GM12875 (cell line): ENCODE measurements around the gene KIF26B.

Source experiments
- H3K4me3 ChIP-seq: one replicate; pipeline ENCODE4 v1.5.1; 2011; ENCODE audit warnings: low read depth, low read length, control low read depth
- TF ChIP-seq, protein P1 (sequence below): IDR thresholded peaks from 2 replicates; pipeline ENCODE4 v1.5.1; 2011; ENCODE audit warnings: low read depth, mild to moderate bottlenecking, control low read depth, inconsistent platforms, low read length, moderate library complexity, borderline replicate concordance; ENCODE audit not compliant: insufficient read depth

KIF26B gene

GRCh38 chr1:245365095-245366020, 210.6 kb downstream of the KIF26B start:
- TF ChIP-seq, protein P1, sequence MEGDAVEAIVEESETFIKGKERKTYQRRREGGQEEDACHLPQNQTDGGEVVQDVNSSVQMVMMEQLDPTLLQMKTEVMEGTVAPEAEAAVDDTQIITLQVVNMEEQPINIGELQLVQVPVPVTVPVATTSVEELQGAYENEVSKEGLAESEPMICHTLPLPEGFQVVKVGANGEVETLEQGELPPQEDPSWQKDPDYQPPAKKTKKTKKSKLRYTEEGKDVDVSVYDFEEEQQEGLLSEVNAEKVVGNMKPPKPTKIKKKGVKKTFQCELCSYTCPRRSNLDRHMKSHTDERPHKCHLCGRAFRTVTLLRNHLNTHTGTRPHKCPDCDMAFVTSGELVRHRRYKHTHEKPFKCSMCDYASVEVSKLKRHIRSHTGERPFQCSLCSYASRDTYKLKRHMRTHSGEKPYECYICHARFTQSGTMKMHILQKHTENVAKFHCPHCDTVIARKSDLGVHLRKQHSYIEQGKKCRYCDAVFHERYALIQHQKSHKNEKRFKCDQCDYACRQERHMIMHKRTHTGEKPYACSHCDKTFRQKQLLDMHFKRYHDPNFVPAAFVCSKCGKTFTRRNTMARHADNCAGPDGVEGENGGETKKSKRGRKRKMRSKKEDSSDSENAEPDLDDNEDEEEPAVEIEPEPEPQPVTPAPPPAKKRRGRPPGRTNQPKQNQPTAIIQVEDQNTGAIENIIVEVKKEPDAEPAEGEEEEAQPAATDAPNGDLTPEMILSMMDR, result no peak

DNA sequence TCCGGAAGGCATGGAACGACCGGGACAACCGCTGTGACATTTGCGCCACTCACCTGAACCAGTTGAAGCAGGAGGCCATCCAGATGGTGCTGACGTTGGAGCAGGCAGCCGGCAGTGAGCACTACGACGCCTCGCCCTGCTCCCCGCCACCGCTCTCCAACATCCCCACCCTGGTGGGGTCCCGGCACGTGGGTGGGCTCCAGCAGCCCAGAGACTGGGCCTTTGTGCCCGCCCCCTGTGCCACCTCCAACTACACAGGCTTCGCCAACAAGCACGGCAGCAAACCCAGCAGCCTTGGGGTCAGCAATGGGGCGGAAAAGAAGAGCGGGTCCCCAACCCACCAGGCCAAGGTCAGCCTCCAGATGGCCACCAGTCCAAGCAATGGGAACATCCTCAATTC, 212.1 kb downstream of the KIF26B start:
- TF ChIP-seq, protein P1, result no peak
- no peak overlapping the region for H3K4me3 ChIP-seq

More at GRCh38 chr1:245365095-245366020, 210.6 kb downstream of the KIF26B start:
- no peak overlapping the region for H3K4me3 ChIP-seq

DNA sequence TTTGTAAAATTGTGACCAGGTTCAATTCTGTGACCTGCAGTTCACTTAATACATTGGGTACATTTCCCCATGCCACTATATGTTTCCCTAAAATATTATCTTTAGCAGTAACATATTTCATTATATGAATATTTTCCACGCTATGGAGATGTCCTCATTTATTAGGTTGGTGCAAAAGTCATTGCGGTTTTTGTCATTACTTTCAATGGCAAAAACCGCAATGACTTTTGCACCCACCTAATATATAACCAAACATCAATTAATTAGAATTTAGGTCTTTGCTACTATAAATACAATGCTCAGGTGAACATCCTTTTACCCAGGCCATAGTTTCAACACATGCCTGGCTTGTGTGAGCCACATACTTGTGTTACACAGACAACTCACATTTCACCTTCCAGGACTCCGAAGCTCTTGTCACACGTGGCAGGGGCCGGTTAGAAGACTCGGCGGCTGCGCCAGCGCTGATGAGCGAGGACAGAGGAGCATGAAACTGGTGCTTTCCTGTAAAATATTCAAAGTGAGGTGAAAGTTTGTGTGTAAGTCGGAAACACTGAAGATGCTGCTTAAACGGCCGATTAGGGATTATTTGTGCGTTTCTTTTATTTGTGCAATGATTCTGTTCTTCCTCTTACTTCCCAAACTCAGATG, 215.5 kb downstream of the KIF26B start:
- TF ChIP-seq, protein P1, result no peak
- H3K4me3 ChIP-seq, result no peak overlapping the region

GRCh38 chr1:245370905-245371581, 216.3 kb downstream of the KIF26B start:
- no peak overlapping the region for H3K4me3 ChIP-seq
- TF ChIP-seq, protein P1, result no peak

DNA sequence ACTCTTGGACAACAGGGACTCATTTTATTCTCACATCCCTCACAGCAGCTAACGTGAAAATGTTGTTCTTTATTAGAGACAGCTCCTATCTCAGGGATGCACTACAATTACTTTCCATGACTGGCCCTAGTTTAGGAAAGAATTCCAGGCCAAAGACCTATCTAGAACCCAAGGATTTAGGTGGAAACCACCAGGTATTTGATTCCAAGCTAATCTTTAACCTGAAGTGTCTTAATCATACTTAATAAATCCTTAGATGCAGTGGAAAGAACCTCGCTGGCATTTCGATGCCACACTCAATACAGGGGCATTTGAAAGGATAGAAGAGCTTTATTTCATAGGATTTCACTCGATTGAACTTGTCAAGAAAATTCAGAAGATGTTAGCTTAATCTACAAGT, 218.3 kb downstream of the KIF26B start:
- TF ChIP-seq, protein P1, result no peak
- H3K4me3 ChIP-seq, result no peak overlapping the region

DNA sequence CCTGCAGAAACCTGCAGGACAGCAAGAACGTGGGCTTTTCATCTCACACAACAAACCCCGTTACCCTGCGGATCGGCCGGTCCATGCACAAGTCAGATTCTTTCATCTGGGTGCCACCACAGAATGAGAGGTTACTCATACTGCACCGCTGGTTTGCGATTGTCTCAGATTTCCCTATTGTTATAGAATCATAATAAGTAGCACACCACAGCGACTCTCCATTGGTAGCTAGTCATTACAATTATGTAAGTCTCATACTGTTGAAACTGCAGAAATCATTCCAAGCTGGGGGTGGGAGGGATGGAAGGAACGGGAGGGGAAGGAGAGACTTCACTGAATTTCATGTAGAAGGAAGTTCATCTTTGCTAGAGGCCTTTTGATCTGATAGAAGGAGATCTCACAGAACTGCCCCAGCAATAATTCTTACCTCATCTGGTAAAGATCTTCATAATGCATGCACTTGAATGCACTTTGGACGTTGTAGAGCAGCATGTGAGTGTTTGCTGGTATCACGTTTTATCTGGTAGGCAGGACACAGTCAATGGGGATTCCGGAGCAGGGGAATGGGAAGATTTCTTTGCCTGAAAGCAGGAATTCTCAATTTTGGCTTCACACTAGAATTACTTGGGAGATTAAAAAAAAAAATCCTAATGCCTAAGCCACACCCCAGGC, 221.1 kb downstream of the KIF26B start:
- TF ChIP-seq, protein P1, result no peak
- H3K4me3 ChIP-seq, result no peak overlapping the region
